ENCODE results near the gene TMEM81.

Gene TMEM81

GRCh38 chr1:205077158-205077933 is 6.9 kb downstream of the TMEM81 start:
- TF ChIP-seq CTCF (IDR thresholded peaks at IDR 0.05) (no peak), ZFX (IDR thresholded peaks at IDR 0.05; ENCODE audit: borderline replicate concordance) (no peak)
- H3K27ac ChIP-seq, result no peak overlapping the region

GRCh38 chr1:205076245-205076761 is 8.0 kb downstream of the TMEM81 start:
- no peak for TF ChIP-seq ZFX (IDR thresholded peaks at IDR 0.05; ENCODE audit: borderline replicate concordance)
- TF ChIP-seq CTCF (IDR thresholded peaks at IDR 0.05), result no peak
- no peak overlapping the region for H3K27ac ChIP-seq

- TF ChIP-seq CTCF (IDR thresholded peaks at IDR 0.05) (no peak), ZFX (IDR thresholded peaks at IDR 0.05; ENCODE audit: borderline replicate concordance) (no peak)
- no peak overlapping the region for H3K27ac ChIP-seq
These were observed 8.6 kb downstream of the TMEM81 start for GRCh38 chr1:205075642-205076155.

- TF ChIP-seq ZFX (IDR thresholded peaks at IDR 0.05; ENCODE audit: borderline replicate concordance) (no peak), CTCF (IDR thresholded peaks at IDR 0.05) (no peak)
- H3K27ac ChIP-seq, result no peak overlapping the region
These were observed 9.7 kb downstream of the TMEM81 start for GRCh38 chr1:205074513-205074912.

- H3K27ac ChIP-seq, result no peak overlapping the region
- TF ChIP-seq CTCF (IDR thresholded peaks at IDR 0.05), result no peak
- TF ChIP-seq ZFX (IDR thresholded peaks at IDR 0.05; ENCODE audit: borderline replicate concordance), result no peak
These were observed 10.2 kb downstream of the TMEM81 start for GRCh38 chr1:205074084-205074483.

GRCh38 chr1:205073511-205073910 is 10.7 kb downstream of the TMEM81 start:
- H3K27ac ChIP-seq, result no peak overlapping the region
- TF ChIP-seq ZFX (IDR thresholded peaks at IDR 0.05; ENCODE audit: borderline replicate concordance), result no peak
- TF ChIP-seq CTCF (IDR thresholded peaks at IDR 0.05), result no peak

- H3K27ac ChIP-seq, result no peak overlapping the region
- TF ChIP-seq CTCF (IDR thresholded peaks at IDR 0.05) (no peak), ZFX (IDR thresholded peaks at IDR 0.05; ENCODE audit: borderline replicate concordance) (no peak)
These were observed 11.4 kb downstream of the TMEM81 start for GRCh38 chr1:205072881-205073280.

Data from 22Rv1 (cell line).